H9 (cell line): ENCODE results near the gene MGMT. TPM values are rescaled to one million over a fixed set of nuclear protein-coding genes. Genes with fewer than 3 reads are reported as not detected.
A peak's percentile ranks its signal among the peaks of the same experiment; 100 is the strongest.

ENCODE experiments used
- DNase-seq: peaks from one replicate; pipeline ENCODE4 v3.0.0-alpha.2; 2017
- H2AFZ ChIP-seq: one replicate; pipeline ENCODE4 v1.6.1; 2013; ENCODE audit warnings: mild to moderate bottlenecking, low read length, control low read depth, moderate library complexity
- H2AK5ac ChIP-seq: 2 replicates; pipeline ENCODE4 v1.6.1; 2013; ENCODE audit warnings: low read length, control low read depth, mixed read lengths; ENCODE audit not compliant: insufficient read length
- H2BK120ac ChIP-seq: one replicate; pipeline ENCODE4 v1.6.1; 2013; ENCODE audit warnings: low read depth, mild to moderate bottlenecking, low read length, control low read depth, inconsistent platforms; ENCODE audit not compliant: poor library complexity, severe bottlenecking
- H2BK12ac ChIP-seq: 2 replicates; pipeline ENCODE4 v1.6.1; 2013; ENCODE audit warnings: low read length, control low read depth, mixed read lengths, low read depth; ENCODE audit not compliant: insufficient read length
- H2BK15ac ChIP-seq: 2 replicates; pipeline ENCODE4 v1.6.1; 2013; ENCODE audit warnings: low read depth, low read length, control low read depth
- H2BK20ac ChIP-seq: one replicate; pipeline ENCODE4 v1.6.1; 2013; ENCODE audit warnings: low read depth, mild to moderate bottlenecking, low read length, control low read depth, inconsistent platforms; ENCODE audit not compliant: poor library complexity, severe bottlenecking
- H2BK5ac ChIP-seq: 2 replicates; pipeline ENCODE4 v1.6.1; 2013; ENCODE audit warnings: low read length, control low read depth, mixed read lengths; ENCODE audit not compliant: insufficient read length
- H3K14ac ChIP-seq: 2 replicates; pipeline ENCODE4 v1.6.1; 2013; ENCODE audit warnings: low read length, control low read depth; ENCODE audit not compliant: insufficient read depth
- H3K18ac ChIP-seq: 2 replicates; pipeline ENCODE4 v1.6.1; 2013; ENCODE audit warnings: low read depth, mild to moderate bottlenecking, mixed read lengths, low read length, control low read depth; ENCODE audit not compliant: insufficient read length
- H3K23ac ChIP-seq: 2 replicates; pipeline ENCODE4 v1.6.1; 2013; ENCODE audit warnings: low read length, control low read depth, mixed read lengths, low read depth; ENCODE audit not compliant: insufficient read length
- H3K23me2 ChIP-seq: 2 replicates; pipeline ENCODE4 v1.6.1; 2013; ENCODE audit warnings: low read depth, mild to moderate bottlenecking, mixed read lengths, low read length, control low read depth; ENCODE audit not compliant: insufficient read length, poor library complexity, severe bottlenecking
- H3K27ac ChIP-seq: 2 replicates; pipeline ENCODE4 v1.5.1; 2013; ENCODE audit warnings: low read length, control low read depth, mixed read lengths, low read depth; ENCODE audit not compliant: insufficient read length
- H3K27me3 ChIP-seq: 2 replicates; pipeline ENCODE4 v1.6.1; 2013; ENCODE audit warnings: low read length, control low read depth, inconsistent platforms; ENCODE audit not compliant: insufficient read depth
- H3K4ac ChIP-seq: 2 replicates; pipeline ENCODE4 v1.6.1; 2013; ENCODE audit warnings: low read depth, mild to moderate bottlenecking, control low read depth, inconsistent platforms, low read length, moderate library complexity
- H3K4me1 ChIP-seq: 2 replicates; pipeline ENCODE4 v1.6.1; 2013; ENCODE audit warnings: low read length, control low read depth, inconsistent platforms; ENCODE audit not compliant: insufficient read depth
- H3K4me2 ChIP-seq: 2 replicates; pipeline ENCODE4 v1.6.1; 2013; ENCODE audit warnings: low read length, control low read depth, mixed read lengths; ENCODE audit not compliant: insufficient read length, insufficient read depth
- H3K56ac ChIP-seq: 2 replicates; pipeline ENCODE4 v1.6.1; 2013; ENCODE audit warnings: low read depth, mild to moderate bottlenecking, mixed read lengths, low read length, control low read depth; ENCODE audit not compliant: insufficient read length
- H3K79me1 ChIP-seq: 2 replicates; pipeline ENCODE4 v1.6.1; 2013; ENCODE audit warnings: low read depth, mild to moderate bottlenecking, moderate library complexity, low read length, control low read depth, inconsistent platforms; ENCODE audit not compliant: insufficient read depth, poor library complexity, severe bottlenecking
- H3K79me2 ChIP-seq: 2 replicates; pipeline ENCODE4 v1.6.1; 2013; ENCODE audit warnings: low read length, control low read depth, inconsistent platforms; ENCODE audit not compliant: insufficient read depth
- H3K9ac ChIP-seq: 2 replicates; pipeline ENCODE4 v1.6.1; 2013; ENCODE audit warnings: low read length, control low read depth, mixed read lengths; ENCODE audit not compliant: insufficient read length; ENCODE audit errors: extremely low read depth
- H3K9me3 ChIP-seq: one replicate; pipeline ENCODE4 v1.6.1; 2013; ENCODE audit warnings: low read depth, low read length, inconsistent platforms; ENCODE audit not compliant: control insufficient read depth
- H3T11ph ChIP-seq: one replicate; pipeline ENCODE4 v1.6.1; 2013; ENCODE audit warnings: mild to moderate bottlenecking, low read length, control low read depth, inconsistent platforms
- H4K20me1 ChIP-seq: one replicate; pipeline ENCODE4 v1.6.1; 2013; ENCODE audit not compliant: control insufficient read depth, insufficient read length, insufficient read depth
- H4K5ac ChIP-seq: 2 replicates; pipeline ENCODE4 v1.6.1; 2013; ENCODE audit warnings: low read depth, mild to moderate bottlenecking, mixed read lengths, low read length, control low read depth; ENCODE audit not compliant: insufficient read length
- H4K8ac ChIP-seq: replicated peaks from 2 replicates; pipeline ENCODE4 v1.6.1; 2013; ENCODE audit warnings: low read length, control low read depth, mixed read lengths, low read depth; ENCODE audit not compliant: insufficient read length
- H4K91ac ChIP-seq: 2 replicates; pipeline ENCODE4 v1.6.1; 2013; ENCODE audit warnings: low read depth, mild to moderate bottlenecking, moderate library complexity, mixed read lengths, low read length, control low read depth; ENCODE audit not compliant: insufficient read length
- H3K27ac Mint-ChIP-seq, 3 experiments: 2 replicates in 2 of 3; 3 replicates in 1 of 3; pipeline ENCODE4 v1.8.0; 2020 to 2021; ENCODE audit warnings: mixed read lengths in 3 of 3, mild to moderate bottlenecking in 1 of 3, moderate library complexity in 1 of 3
- H3K27me3 Mint-ChIP-seq: 2 replicates; pipeline ENCODE4 v1.8.0; 2021; ENCODE audit warnings: low read depth, mild to moderate bottlenecking, moderate library complexity, mixed read lengths
- H3K36me3 Mint-ChIP-seq, 3 experiments: 2 replicates in 2 of 3; 3 replicates in 1 of 3; pipeline ENCODE4 v1.8.0; 2020 to 2021; ENCODE audit warnings: low read depth in 3 of 3, mixed read lengths in 3 of 3; ENCODE audit not compliant: insufficient read depth in 1 of 3
- H3K4me1 Mint-ChIP-seq, 2 experiments: 2 replicates each; pipeline ENCODE4 v1.8.0; 2020; ENCODE audit warnings: mixed read lengths in 2 of 2
- H3K4me3 Mint-ChIP-seq, 2 experiments: 2 replicates in 1 of 2; 3 replicates in 1 of 2; pipeline ENCODE4 v1.8.0; 2020 to 2021; ENCODE audit warnings: mild to moderate bottlenecking in 2 of 2, mixed read lengths in 2 of 2, moderate library complexity in 1 of 2
- H3K9me3 Mint-ChIP-seq, 2 experiments: 2 replicates in 1 of 2; 3 replicates in 1 of 2; pipeline ENCODE4 v1.8.0; 2020; ENCODE audit warnings: mild to moderate bottlenecking in 2 of 2, mixed read lengths in 2 of 2, moderate library complexity in 1 of 2
- WGBS: extraction: QIAGEN DNeasy Blood & Tissue Kit; methylation state at CpG from one replicate; pipeline ENCODE4 v1.1.7; 2013; ENCODE audit warnings: missing lambda C conversion rate, low lambda C conversion rate, mixed read lengths; ENCODE audit not compliant: insufficient read length; ENCODE audit errors: extremely low coverage; 5-methylcytosine and 5-hydroxymethylcytosine counted together
- total RNA-seq: library from RNA; stranded (reverse); gene quantifications from 2 replicates; pipeline ENCODE4 v1.2.1, GENCODE V29; 2021
- TF ChIP-seq, protein P1 (sequence below): fragments of 200-600 bp; sonication (generic); conservative IDR thresholded peaks from 3 replicates; pipeline ENCODE4 v1.8.0; 2021; ENCODE audit warnings: antibody characterized with exemption, mild to moderate bottlenecking

Gene MGMT
- total RNA-seq, 1 experiment from 2014 or later: 18.4 TPM

DNA sequence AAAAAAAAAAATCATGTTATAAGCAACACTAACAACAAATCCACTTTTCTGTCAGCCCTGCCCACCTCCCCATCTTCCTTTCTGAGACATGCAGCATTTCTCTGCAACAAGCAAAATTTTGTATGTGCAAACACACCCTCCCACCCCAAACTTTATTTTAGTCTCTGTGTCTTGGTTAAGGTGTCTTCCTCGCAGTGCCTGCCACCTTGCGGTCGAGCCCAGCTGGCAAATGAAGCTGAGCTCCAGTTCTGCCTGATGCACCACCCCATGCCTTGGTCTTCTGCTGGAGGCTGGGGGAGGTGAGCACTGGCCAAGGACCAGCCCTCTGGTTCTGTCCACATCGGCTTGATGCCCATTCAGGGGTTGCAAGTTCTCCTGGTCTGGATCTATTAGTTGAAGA lies 206.3 kb downstream of the MGMT start:
- no peak overlapping the region for H4K8ac ChIP-seq
- no peak overlapping the region for H4K5ac ChIP-seq
- no peak overlapping the region for H3T11ph ChIP-seq
- Mint-ChIP-seq H3K4me1 (no peaks in the 10 kb centered on the region), H3K27me3 (no peaks in the 10 kb centered on the region), H3K27ac (peak overlapping the region in 1 of 3 experiments; percentile 83; a peak in 1 of 7 replicates), H3K36me3 (peaks cover 9 to 19% (median 10%) of the 10 kb centered on the region in 3 experiments), H3K4me3 (no peak overlapping the region), H3K9me3 (peaks cover 19 to 23% of the 10 kb centered on the region in 2 experiments; a peak in 4 of 5 replicates)
- H3K79me2 ChIP-seq: no peaks in the 10 kb centered on the region
- H2AK5ac ChIP-seq: no peak overlapping the region
- H4K20me1 ChIP-seq: no peaks in the 10 kb centered on the region
- no peak overlapping the region for H3K18ac ChIP-seq
- no peaks in the 10 kb centered on the region for H3K27me3 ChIP-seq
- H3K4me2 ChIP-seq: no peak overlapping the region
- H3K56ac ChIP-seq: no peak overlapping the region
- no peaks in the 10 kb centered on the region for H3K79me1 ChIP-seq
- no peak overlapping the region for H3K9ac ChIP-seq
- WGBS: no CpG with 5 or more reads among the region's 4 CpGs
- no peaks in the 10 kb centered on the region for H3K4me1 ChIP-seq
- no peaks in the 10 kb centered on the region for H3K23me2 ChIP-seq
- H2AFZ ChIP-seq: no peak overlapping the region
- H3K4ac ChIP-seq: no peak overlapping the region
- H3K27ac ChIP-seq: no peak overlapping the region
- no peak overlapping the region for H3K14ac ChIP-seq
- no peaks in the 10 kb centered on the region for H3K9me3 ChIP-seq
- H4K91ac ChIP-seq: no peak overlapping the region
- no peak overlapping the region for H2BK12ac ChIP-seq
- no peak overlapping the region for H2BK120ac ChIP-seq
- no peak for DNase-seq
- no peak overlapping the region for H3K23ac ChIP-seq
- H2BK15ac ChIP-seq: no peak overlapping the region
- TF ChIP-seq, protein P1, sequence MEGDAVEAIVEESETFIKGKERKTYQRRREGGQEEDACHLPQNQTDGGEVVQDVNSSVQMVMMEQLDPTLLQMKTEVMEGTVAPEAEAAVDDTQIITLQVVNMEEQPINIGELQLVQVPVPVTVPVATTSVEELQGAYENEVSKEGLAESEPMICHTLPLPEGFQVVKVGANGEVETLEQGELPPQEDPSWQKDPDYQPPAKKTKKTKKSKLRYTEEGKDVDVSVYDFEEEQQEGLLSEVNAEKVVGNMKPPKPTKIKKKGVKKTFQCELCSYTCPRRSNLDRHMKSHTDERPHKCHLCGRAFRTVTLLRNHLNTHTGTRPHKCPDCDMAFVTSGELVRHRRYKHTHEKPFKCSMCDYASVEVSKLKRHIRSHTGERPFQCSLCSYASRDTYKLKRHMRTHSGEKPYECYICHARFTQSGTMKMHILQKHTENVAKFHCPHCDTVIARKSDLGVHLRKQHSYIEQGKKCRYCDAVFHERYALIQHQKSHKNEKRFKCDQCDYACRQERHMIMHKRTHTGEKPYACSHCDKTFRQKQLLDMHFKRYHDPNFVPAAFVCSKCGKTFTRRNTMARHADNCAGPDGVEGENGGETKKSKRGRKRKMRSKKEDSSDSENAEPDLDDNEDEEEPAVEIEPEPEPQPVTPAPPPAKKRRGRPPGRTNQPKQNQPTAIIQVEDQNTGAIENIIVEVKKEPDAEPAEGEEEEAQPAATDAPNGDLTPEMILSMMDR: peak; percentile 29; the same call in 1 of the 3 replicates
- H2BK5ac ChIP-seq: no peak overlapping the region
- no peak overlapping the region for H2BK20ac ChIP-seq
